HepG2 (cell line): ENCODE measurements around the gene CCT7. TPM values are rescaled to one million over a fixed set of nuclear protein-coding genes. Genes with fewer than 3 reads are reported as not detected.
A peak's percentile ranks its signal among the peaks of the same experiment; 100 is the strongest.

ENCODE experiments used
- BRD4 ChIP-seq: sonication (generic); formaldehyde crosslinking; IDR thresholded peaks from 2 replicates; pipeline ENCODE4 v1.4.0; 2020; ENCODE audit warnings: missing genetic modification reagents
- CAMTA2 ChIP-seq: sonication (generic); formaldehyde crosslinking; IDR thresholded peaks from 2 replicates; pipeline ENCODE4 v1.4.0; 2020; ENCODE audit warnings: mild to moderate bottlenecking, missing genetic modification reagents, borderline replicate concordance
- CBX1 ChIP-seq: IDR thresholded peaks from one replicate; pipeline ENCODE4 v1.6.1; 2016; ENCODE audit warnings: antibody characterized with exemption, low read depth
- FOXK2 ChIP-seq: fragments of 450-650 bp; IDR thresholded peaks from 2 replicates; pipeline ENCODE4 v1.6.1; 2016
- IKZF1 ChIP-seq: fragments of 450-650 bp; IDR thresholded peaks from 2 replicates; pipeline ENCODE4 v1.7.1; 2016
- ISX ChIP-seq: sonication (generic); formaldehyde crosslinking; conservative IDR thresholded peaks from 2 replicates; pipeline ENCODE4 v1.5.0; 2020; ENCODE audit warnings: missing genetic modification reagents
- MXD1 ChIP-seq: sonication (generic); formaldehyde crosslinking; IDR thresholded peaks from 2 replicates; pipeline ENCODE4 v1.4.0; 2020; ENCODE audit warnings: mild to moderate bottlenecking, missing genetic modification reagents
- POGZ ChIP-seq: sonication (generic); formaldehyde crosslinking; IDR thresholded peaks from 2 replicates; pipeline ENCODE4 v1.4.0; 2020; ENCODE audit warnings: mild to moderate bottlenecking, missing genetic modification reagents
- SP2 ChIP-seq: sonication (generic); formaldehyde crosslinking; IDR thresholded peaks from 2 replicates; pipeline ENCODE4 v1.5.1; 2020; ENCODE audit warnings: mild to moderate bottlenecking, missing genetic modification reagents
- STAT6 ChIP-seq: sonication (generic); formaldehyde crosslinking; IDR thresholded peaks from 2 replicates; pipeline ENCODE4 v1.4.0; 2020; ENCODE audit warnings: missing genetic modification reagents, mild to moderate bottlenecking, borderline replicate concordance
- TOE1 ChIP-seq: sonication (generic); formaldehyde crosslinking; IDR thresholded peaks from 2 replicates; pipeline ENCODE4 v1.4.0; 2020; ENCODE audit warnings: mild to moderate bottlenecking, missing genetic modification reagents
- ZBTB4 ChIP-seq: sonication (generic); formaldehyde crosslinking; IDR thresholded peaks from 2 replicates; pipeline ENCODE4 v1.4.0; 2020; ENCODE audit warnings: missing genetic modification reagents, mild to moderate bottlenecking, borderline replicate concordance
- ZNF160 ChIP-seq: sonication (generic); formaldehyde crosslinking; IDR thresholded peaks from 2 replicates; pipeline ENCODE4 v1.8.0; 2022; ENCODE audit warnings: mild to moderate bottlenecking, inconsistent platforms, missing genetic modification reagents
- ZNF414 ChIP-seq: sonication (generic); formaldehyde crosslinking; IDR thresholded peaks from 2 replicates; pipeline ENCODE4 v1.5.0; 2020; ENCODE audit warnings: missing genetic modification reagents
- ZNF570 ChIP-seq: sonication (generic); formaldehyde crosslinking; IDR thresholded peaks from 2 replicates; pipeline ENCODE4 v1.4.0; 2020; ENCODE audit warnings: mild to moderate bottlenecking, missing genetic modification reagents, borderline replicate concordance
- ZNF788 ChIP-seq: sonication (generic); formaldehyde crosslinking; IDR thresholded peaks from 2 replicates; pipeline ENCODE4 v1.5.0; 2020; ENCODE audit warnings: mild to moderate bottlenecking, missing genetic modification reagents, borderline replicate concordance
- ZSCAN29 ChIP-seq: sonication (generic); formaldehyde crosslinking; conservative IDR thresholded peaks from 2 replicates; pipeline ENCODE4 v1.4.0; 2020; ENCODE audit warnings: mild to moderate bottlenecking, missing genetic modification reagents
- polyA plus RNA-seq, 8 experiments: library from polyadenylated mRNA; depleted of rRNA in 3 of 8; stranded (reverse) in 7 of 8; unstranded in 1 of 8; fragments of >200 nt; fragmentation: Illumina TruSeq in 4 of 8; extraction: Trizol in 4 of 8; gene quantifications; 2 replicates each; pipeline versions ENCODE4 v1.2.1 to v1.2.3, GENCODE V29; 2011 to 2016; ENCODE audit warnings: low read depth in 4 of 8, missing spikeins in 1 of 8, mixed read lengths in 1 of 8; ENCODE audit not compliant: insufficient read depth in 1 of 8
- total RNA-seq, 5 experiments: library from RNA; depleted of rRNA; stranded (reverse); fragments of >200 nt; fragmentation: Illumina TruSeq; extraction: Trizol; gene quantifications; 2 replicates each; pipeline ENCODE4 v1.2.3, GENCODE V29; 2016; ENCODE audit warnings: low read depth in 1 of 5
- TF ChIP-seq, protein P1 (sequence below): sonication (generic); formaldehyde crosslinking; IDR thresholded peaks from 2 replicates; pipeline ENCODE4 v1.5.0; 2020; ENCODE audit warnings: missing genetic modification reagents
- TF ChIP-seq, protein P2 (sequence below): sonication (generic); formaldehyde crosslinking; IDR thresholded peaks from 2 replicates; pipeline ENCODE4 v1.4.0; 2020; ENCODE audit warnings: mild to moderate bottlenecking, low read depth, missing genetic modification reagents

The CCT7 gene
- total and polyA plus RNA-seq, 2 of the 13 experiments (the other 11 are each of a cell fraction or from before 2014, with no cell fraction given) = 347 to 517 TPM

DNA sequence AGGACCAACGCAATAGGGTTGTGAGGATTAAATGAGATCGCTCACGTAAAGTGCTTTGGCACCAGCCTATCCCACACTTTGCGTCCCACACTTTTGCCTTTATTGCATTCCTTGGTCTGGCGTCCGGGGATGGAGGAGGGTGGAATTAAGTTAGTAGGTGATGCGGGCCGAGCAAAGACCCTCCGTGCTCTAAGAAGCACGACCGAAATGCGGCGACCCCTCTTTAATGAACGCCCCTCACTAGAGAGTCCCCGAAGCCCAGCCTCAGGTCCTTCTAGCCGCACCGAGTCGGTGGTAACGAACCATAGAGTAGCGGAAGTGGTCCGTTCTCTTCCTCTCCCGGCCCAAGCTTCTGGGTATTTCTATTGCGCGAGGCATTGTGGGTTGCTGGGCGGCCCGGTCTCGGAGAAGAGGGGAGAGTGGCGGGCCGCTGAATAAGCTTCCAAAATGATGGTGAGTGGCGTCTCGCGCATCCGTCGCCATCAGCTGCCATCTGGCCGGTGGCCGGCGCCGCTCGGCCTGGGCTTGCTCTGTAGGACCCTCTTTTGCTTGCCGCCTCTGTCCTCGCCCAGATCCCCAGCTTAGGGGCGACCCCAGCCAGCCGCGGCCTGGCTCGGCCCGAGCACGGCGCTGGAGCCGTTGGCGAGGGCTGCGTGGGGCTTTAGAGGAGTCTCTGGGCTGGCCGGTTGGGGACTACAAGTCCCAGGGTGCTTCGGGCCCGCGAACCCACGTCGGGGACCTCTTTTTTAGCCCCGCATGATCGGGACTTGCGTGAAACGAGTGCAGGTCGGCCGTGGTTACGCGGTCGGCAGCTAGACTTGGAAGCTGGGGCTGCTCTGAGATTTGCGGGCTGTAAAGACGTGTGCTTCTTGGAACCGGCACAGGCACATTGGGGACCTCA lies at the start of gene CCT7 (continued):
- TF ChIP-seq ZNF570 (CRISPR knock-in tag) = peak; percentile 87; the same call in 1 of the 2 replicates
- no peak for TF ChIP-seq ZNF160
- peak; percentile 29 for TF ChIP-seq CBX1
- TF ChIP-seq IKZF1 = no peak
- peak; percentile 83 for TF ChIP-seq ZNF788 (CRISPR knock-in tag)
- peak; percentile 83; the same call in 1 of the 2 replicates for TF ChIP-seq STAT6 (CRISPR knock-in tag)
- TF ChIP-seq FOXK2 = peak; percentile 21; the same call in 1 of the 2 replicates
- no peak; the same call in 1 of the 2 replicates for TF ChIP-seq CAMTA2 (CRISPR knock-in tag)
- peak; percentile 90 for TF ChIP-seq MXD1
- TF ChIP-seq BRD4 (CRISPR knock-in tag) = peak; percentile 94
- TF ChIP-seq ISX (CRISPR knock-in tag) = peak; percentile 48; the same call in 1 of the 2 replicates
- peak; percentile 49; the same call in 1 of the 2 replicates for TF ChIP-seq ZBTB4
- TF ChIP-seq ZSCAN29 (CRISPR knock-in tag) = peak; percentile 92; the same call in 1 of the 2 replicates
- no peak; the same call in 1 of the 2 replicates for TF ChIP-seq SP2 (CRISPR knock-in tag)
- no peak for TF ChIP-seq TOE1 (CRISPR knock-in tag)
- TF ChIP-seq, protein P1, sequence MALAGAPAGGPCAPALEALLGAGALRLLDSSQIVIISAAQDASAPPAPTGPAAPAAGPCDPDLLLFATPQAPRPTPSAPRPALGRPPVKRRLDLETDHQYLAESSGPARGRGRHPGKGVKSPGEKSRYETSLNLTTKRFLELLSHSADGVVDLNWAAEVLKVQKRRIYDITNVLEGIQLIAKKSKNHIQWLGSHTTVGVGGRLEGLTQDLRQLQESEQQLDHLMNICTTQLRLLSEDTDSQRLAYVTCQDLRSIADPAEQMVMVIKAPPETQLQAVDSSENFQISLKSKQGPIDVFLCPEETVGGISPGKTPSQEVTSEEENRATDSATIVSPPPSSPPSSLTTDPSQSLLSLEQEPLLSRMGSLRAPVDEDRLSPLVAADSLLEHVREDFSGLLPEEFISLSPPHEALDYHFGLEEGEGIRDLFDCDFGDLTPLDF = peak; percentile 28; the same call in 1 of the 2 replicates
- TF ChIP-seq, protein P2, sequence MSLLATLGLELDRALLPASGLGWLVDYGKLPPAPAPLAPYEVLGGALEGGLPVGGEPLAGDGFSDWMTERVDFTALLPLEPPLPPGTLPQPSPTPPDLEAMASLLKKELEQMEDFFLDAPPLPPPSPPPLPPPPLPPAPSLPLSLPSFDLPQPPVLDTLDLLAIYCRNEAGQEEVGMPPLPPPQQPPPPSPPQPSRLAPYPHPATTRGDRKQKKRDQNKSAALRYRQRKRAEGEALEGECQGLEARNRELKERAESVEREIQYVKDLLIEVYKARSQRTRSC (CRISPR knock-in tag) = no peak; the same call in 1 of the 2 replicates
- TF ChIP-seq ZNF414 (CRISPR knock-in tag) = peak; percentile 8; the same call in 1 of the 2 replicates
- TF ChIP-seq POGZ (CRISPR knock-in tag) = peak; percentile 77
